NB4 (cell line): ENCODE results near the gene CFAP251.

Experiments used
- POLR2A ChIP-seq: IDR thresholded peaks from 2 replicates; pipeline ENCODE4 v1.6.1; 2011; ENCODE audit warnings: mild to moderate bottlenecking; ENCODE audit not compliant: insufficient read length; ENCODE audit errors: extremely low read depth
- TF ChIP-seq, protein P1 (sequence below): IDR thresholded peaks from one replicate; pipeline ENCODE4 v1.5.1; 2012; ENCODE audit warnings: low read depth, low read length

DNA sequence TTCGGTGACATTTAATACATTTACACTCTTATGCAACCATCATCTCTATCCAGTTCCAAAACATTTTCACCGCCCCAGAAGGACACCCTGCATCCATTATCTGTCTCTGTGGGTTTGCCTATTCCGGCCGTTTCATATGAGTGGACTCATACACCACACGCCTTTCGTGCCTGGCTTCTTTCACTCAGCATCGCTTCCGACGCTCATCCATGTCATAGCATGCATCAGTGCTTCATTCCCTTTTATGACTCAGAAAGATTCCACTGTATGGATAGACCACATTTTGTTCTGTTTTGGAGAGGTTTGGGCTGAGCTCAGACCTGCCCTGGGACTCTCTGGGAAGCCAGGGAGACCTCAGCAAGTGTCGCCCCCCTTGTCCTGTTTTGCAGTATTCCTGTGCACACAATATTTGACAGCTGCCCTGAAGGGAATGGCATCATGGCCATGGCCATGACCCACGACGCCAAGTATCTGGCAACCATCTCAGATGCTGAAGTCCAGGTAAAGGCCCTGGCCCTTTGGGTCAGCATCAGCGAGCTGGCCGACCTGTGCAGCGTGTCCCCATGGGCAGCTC is 23.8 kb downstream of the CFAP251 start:
- TF ChIP-seq, protein P1, sequence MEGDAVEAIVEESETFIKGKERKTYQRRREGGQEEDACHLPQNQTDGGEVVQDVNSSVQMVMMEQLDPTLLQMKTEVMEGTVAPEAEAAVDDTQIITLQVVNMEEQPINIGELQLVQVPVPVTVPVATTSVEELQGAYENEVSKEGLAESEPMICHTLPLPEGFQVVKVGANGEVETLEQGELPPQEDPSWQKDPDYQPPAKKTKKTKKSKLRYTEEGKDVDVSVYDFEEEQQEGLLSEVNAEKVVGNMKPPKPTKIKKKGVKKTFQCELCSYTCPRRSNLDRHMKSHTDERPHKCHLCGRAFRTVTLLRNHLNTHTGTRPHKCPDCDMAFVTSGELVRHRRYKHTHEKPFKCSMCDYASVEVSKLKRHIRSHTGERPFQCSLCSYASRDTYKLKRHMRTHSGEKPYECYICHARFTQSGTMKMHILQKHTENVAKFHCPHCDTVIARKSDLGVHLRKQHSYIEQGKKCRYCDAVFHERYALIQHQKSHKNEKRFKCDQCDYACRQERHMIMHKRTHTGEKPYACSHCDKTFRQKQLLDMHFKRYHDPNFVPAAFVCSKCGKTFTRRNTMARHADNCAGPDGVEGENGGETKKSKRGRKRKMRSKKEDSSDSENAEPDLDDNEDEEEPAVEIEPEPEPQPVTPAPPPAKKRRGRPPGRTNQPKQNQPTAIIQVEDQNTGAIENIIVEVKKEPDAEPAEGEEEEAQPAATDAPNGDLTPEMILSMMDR: no peak
- TF ChIP-seq POLR2A: no peak
